ENCODE results near the gene STUM. TPM values are rescaled to one million over a fixed set of nuclear protein-coding genes. Genes with fewer than 3 reads are reported as not detected.

Gene STUM
- total RNA-seq, 1 donor from 2014 or later = 0.85 TPM

DNA sequence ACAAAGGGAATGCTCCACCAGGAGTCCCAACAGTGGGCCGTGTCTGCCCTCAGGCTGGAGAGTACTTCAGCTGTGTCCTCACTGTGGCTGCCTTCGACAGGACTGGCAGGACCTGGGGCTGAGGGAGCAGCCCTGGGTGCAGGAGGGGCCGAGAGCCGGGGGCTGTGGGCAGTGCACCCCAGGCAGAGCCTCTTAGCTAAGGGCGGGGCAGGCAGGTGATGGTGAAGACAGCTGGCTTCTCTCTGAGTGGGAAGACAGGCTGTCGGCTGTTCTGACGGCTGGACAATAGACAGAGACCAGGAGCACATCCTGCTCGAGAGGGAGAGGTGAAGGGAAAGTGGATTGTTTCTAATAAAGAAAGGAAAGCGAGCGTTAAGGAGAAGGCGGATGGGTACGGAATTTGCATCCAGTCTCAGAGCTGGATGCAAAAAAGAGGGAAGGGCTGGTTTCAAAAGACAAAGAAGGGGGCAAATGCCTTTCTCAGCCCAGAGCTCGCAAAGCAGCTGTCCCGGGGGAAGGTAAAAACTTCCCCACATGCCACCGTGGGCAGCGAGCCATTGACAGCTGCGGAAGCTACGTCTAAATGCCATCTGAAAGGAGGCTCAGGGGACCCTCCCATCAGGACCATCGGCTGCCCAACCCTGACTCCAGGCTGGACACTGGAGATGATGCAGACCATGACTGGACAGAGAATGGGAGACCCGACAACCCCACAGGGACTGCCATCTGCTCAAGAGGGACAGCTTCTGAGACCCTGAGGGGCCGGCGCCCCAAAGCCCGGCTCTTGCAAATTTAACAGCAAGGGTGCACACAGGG lies 92.0 kb downstream of the STUM start:
- no peaks in the 10 kb centered on the region for H3K27me3 ChIP-seq (ENCODE audit: low read depth)
- no peak overlapping the region for H3K4me3 ChIP-seq
- TF ChIP-seq, protein P1, sequence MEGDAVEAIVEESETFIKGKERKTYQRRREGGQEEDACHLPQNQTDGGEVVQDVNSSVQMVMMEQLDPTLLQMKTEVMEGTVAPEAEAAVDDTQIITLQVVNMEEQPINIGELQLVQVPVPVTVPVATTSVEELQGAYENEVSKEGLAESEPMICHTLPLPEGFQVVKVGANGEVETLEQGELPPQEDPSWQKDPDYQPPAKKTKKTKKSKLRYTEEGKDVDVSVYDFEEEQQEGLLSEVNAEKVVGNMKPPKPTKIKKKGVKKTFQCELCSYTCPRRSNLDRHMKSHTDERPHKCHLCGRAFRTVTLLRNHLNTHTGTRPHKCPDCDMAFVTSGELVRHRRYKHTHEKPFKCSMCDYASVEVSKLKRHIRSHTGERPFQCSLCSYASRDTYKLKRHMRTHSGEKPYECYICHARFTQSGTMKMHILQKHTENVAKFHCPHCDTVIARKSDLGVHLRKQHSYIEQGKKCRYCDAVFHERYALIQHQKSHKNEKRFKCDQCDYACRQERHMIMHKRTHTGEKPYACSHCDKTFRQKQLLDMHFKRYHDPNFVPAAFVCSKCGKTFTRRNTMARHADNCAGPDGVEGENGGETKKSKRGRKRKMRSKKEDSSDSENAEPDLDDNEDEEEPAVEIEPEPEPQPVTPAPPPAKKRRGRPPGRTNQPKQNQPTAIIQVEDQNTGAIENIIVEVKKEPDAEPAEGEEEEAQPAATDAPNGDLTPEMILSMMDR (IDR thresholded peaks at IDR 0.05; ENCODE audit: borderline replicate concordance) = no peak
- H3K27ac ChIP-seq (replicated peaks) = peak overlapping the region; percentile 51
- intact Hi-C loops (cut with micrococcal nuclease) = no loop called here
- DNase-seq = no peak
- H3K4me1 ChIP-seq = peaks cover 56% of the 10 kb centered on the region
- peaks cover 40% of the 10 kb centered on the region for H3K36me3 ChIP-seq
- H3K9me3 ChIP-seq (replicated peaks) = no peaks in the 10 kb centered on the region

DNA sequence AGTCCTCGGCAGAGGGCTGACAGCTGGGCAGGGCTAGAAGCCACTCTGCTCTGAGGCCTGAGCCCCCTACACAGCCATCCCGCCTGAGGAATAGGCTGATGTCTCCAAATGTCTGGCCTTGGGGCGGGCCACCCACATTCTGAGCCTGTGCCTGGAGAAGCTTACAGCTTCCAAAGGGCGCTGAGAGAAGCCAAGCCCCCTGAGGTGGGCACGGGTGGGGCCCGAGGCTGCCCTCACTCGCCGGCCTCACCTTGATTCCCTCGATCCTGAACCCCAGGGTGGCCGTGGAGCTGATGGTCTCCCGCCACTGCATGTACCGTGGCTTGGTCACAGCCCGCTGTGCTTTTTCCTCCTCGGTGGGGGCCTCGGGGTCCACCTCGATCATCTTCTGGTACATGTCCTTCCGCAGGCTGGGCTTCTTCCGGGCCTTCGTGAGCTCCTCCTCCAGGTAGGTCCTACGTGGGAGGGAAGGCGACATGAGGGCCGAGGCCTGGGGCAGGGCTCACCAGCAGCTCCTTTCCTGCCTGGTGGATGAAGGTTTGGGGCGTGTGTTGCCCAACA lies 93.2 kb downstream of the STUM start:
- H3K9me3 ChIP-seq (replicated peaks) = no peaks in the 10 kb centered on the region
- TF ChIP-seq, protein P1 (IDR thresholded peaks at IDR 0.05; ENCODE audit: borderline replicate concordance) = no peak
- no peaks in the 10 kb centered on the region for H3K27me3 ChIP-seq (ENCODE audit: low read depth)
- no peak overlapping the region for H3K4me3 ChIP-seq
- H3K36me3 ChIP-seq = peaks cover 46% of the 10 kb centered on the region
- peaks cover 62% of the 10 kb centered on the region for H3K4me1 ChIP-seq
- no peak for DNase-seq
- H3K27ac ChIP-seq (replicated peaks) = no peak overlapping the region
- intact Hi-C loops (cut with micrococcal nuclease) = no loop called here

- H3K9me3 ChIP-seq (replicated peaks) = no peaks in the 10 kb centered on the region
- intact Hi-C loops (cut with micrococcal nuclease) = no loop called here
- TF ChIP-seq, protein P1 (IDR thresholded peaks at IDR 0.05; ENCODE audit: borderline replicate concordance) = no peak
- peaks cover 63% of the 10 kb centered on the region for H3K4me1 ChIP-seq
- peaks cover 46% of the 10 kb centered on the region for H3K36me3 ChIP-seq
- no peak overlapping the region for H3K4me3 ChIP-seq
- no peaks in the 10 kb centered on the region for H3K27me3 ChIP-seq (ENCODE audit: low read depth)
- no peak overlapping the region for H3K27ac ChIP-seq (replicated peaks)
- no peak for DNase-seq
Observed at GRCh38 chr1:226642421-226642820, 93.9 kb downstream of the STUM start.

DNA sequence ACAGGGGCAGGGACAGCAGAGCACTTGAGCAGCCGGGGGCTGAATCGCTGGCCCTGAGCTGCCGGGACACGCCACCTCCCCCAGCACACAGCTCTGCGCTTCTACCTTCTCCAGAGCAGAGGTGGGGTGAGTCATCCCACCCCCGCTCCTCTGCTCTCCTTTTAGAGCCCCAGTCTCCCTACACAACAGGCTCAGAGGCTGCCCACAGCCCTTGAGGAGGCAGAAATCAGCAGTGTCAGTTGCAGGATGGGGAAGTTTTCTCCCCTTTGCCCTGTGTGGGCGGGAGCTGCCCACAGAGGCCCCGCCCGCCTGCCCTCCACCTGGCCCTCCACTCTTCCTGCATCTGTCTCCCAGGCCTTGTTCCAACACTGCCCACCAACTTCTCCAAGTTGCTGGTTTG lies 94.6 kb downstream of the STUM start:
- Histone ChIP-seq H3K4me3 (no peak overlapping the region), H3K4me1 (peaks cover 58% of the 10 kb centered on the region), H3K9me3 (replicated peaks) (no peaks in the 10 kb centered on the region), H3K27me3 (ENCODE audit: low read depth) (no peaks in the 10 kb centered on the region), H3K36me3 (peaks cover 53% of the 10 kb centered on the region), H3K27ac (replicated peaks) (peak overlapping the region; percentile 19)
- intact Hi-C loops (cut with micrococcal nuclease) = no loop called here
- TF ChIP-seq, protein P1 (IDR thresholded peaks at IDR 0.05; ENCODE audit: borderline replicate concordance) = no peak
- DNase-seq = peak; percentile 14

- H3K27me3 ChIP-seq (ENCODE audit: low read depth) = no peaks in the 10 kb centered on the region
- peaks cover 57% of the 10 kb centered on the region for H3K36me3 ChIP-seq
- TF ChIP-seq, protein P1 (IDR thresholded peaks at IDR 0.05; ENCODE audit: borderline replicate concordance) = no peak
- intact Hi-C loops (cut with micrococcal nuclease) = no loop called here
- peak overlapping the region; percentile 46 for H3K27ac ChIP-seq (replicated peaks)
- H3K4me1 ChIP-seq = peaks cover 52% of the 10 kb centered on the region
- H3K4me3 ChIP-seq = no peak overlapping the region
- DNase-seq = peak; percentile 11
- H3K9me3 ChIP-seq (replicated peaks) = no peaks in the 10 kb centered on the region
Observed at GRCh38 chr1:226643611-226644540, 95.3 kb downstream of the STUM start.
